OCI-LY7 (cell line): Measurements from ENCODE around the gene ADAM12. TPM values are rescaled to one million over a fixed set of nuclear protein-coding genes. Genes with fewer than 3 reads are reported as not detected.

Experiments
- BruUV-seq: library from RNA; stranded (reverse); fragments of 400-500 nt; replicated peaks from 2 replicates; lab custom pipeline; 2021; lab: Mats Ljungman, UMichigan
- CTCF ChIA-PET: fragments of 300-600 bp; sonication (Branson Sonifier 250); formaldehyde crosslinking; loops from one replicate; lab custom pipeline; 2022; ENCODE audit warnings: antibody characterized with exemption; ENCODE audit not compliant: unreplicated experiment; lab: Charles Lee
- POLR2A ChIA-PET: fragments of 300-600 bp; sonication (Branson Sonifier 250); formaldehyde crosslinking; loops from one replicate; lab custom pipeline; 2022; ENCODE audit warnings: antibody characterized with exemption; lab: Charles Lee
- DNase-seq: peaks from one replicate; pipeline ENCODE4 v3.0.0-alpha.2; 2015; ENCODE audit warnings: low spot score
- H2AFZ ChIP-seq: fragments of 200-600 bp; sonication (generic), shearing (Covaris generic); 2 replicates; pipeline ENCODE4 v1.6.1; 2014; ENCODE audit warnings: mild to moderate bottlenecking, antibody characterized with exemption, low read length, moderate library complexity
- H3K27ac ChIP-seq: fragments of 200-600 bp; sonication (generic); 2 replicates; pipeline ENCODE4 v1.5.1; 2014; ENCODE audit warnings: mixed run types, low read depth, mild to moderate bottlenecking, moderate library complexity, low read length, inconsistent platforms; ENCODE audit not compliant: poor library complexity, severe bottlenecking
- H3K36me3 ChIP-seq: fragments of 200-600 bp; sonication (generic); 2 replicates; pipeline ENCODE4 v1.6.1; 2014; ENCODE audit warnings: mild to moderate bottlenecking, antibody characterized with exemption, low read length, moderate library complexity, mixed read lengths; ENCODE audit not compliant: insufficient read depth
- H3K4me1 ChIP-seq: fragments of 200-600 bp; sonication (generic); 2 replicates; pipeline ENCODE4 v1.5.1; 2014; ENCODE audit warnings: mild to moderate bottlenecking, low read length; ENCODE audit not compliant: insufficient read depth, poor library complexity, severe bottlenecking
- H3K4me2 ChIP-seq: fragments of 200-600 bp; sonication (generic); 2 replicates; pipeline ENCODE4 v1.6.1; 2014; ENCODE audit warnings: mild to moderate bottlenecking, low read length
- H3K4me3 ChIP-seq: fragments of 200-600 bp; sonication (generic); 2 replicates; pipeline ENCODE4 v1.5.1; 2014; ENCODE audit warnings: mild to moderate bottlenecking, low read depth, low read length; ENCODE audit not compliant: poor library complexity, severe bottlenecking
- H3K79me2 ChIP-seq: fragments of 200-600 bp; sonication (generic); 2 replicates; pipeline ENCODE4 v1.6.1; 2016; ENCODE audit warnings: low read depth, mild to moderate bottlenecking, low read length, moderate library complexity, mixed read lengths; ENCODE audit not compliant: insufficient read depth
- H3K9me2 ChIP-seq: fragments of 200-600 bp; sonication (generic); 2 replicates; pipeline ENCODE4 v1.6.1; 2016; ENCODE audit warnings: mild to moderate bottlenecking, low read length, mixed read lengths; ENCODE audit not compliant: insufficient read depth
- H3K9me3 ChIP-seq: fragments of 200-600 bp; sonication (generic); 2 replicates; pipeline ENCODE4 v1.6.1; 2014; ENCODE audit warnings: mild to moderate bottlenecking, mixed run types, low read length, mixed read lengths
- H4K20me1 ChIP-seq: fragments of 200-600 bp; sonication (generic); 2 replicates; pipeline ENCODE4 v1.6.1; 2014; ENCODE audit warnings: mild to moderate bottlenecking, antibody characterized with exemption, low read length, moderate library complexity, mixed read lengths; ENCODE audit not compliant: insufficient read depth
- CTCF ChIP-seq: fragments of 200-600 bp; sonication (generic); conservative IDR thresholded peaks from 2 replicates; pipeline ENCODE4 v1.5.1; 2014; ENCODE audit warnings: mild to moderate bottlenecking, antibody characterized with exemption, low read length, moderate library complexity, mixed read lengths
- EZH2phosphoT487 ChIP-seq: fragments of 200-600 bp; sonication (generic); IDR thresholded peaks from 2 replicates; pipeline ENCODE4 v1.6.1; 2018; ENCODE audit warnings: low read depth, borderline replicate concordance, mild to moderate bottlenecking, mixed run types, antibody characterized with exemption, low read length, moderate library complexity, mixed read lengths
- intact Hi-C: fragments of 100-400 bp; cut with micrococcal nuclease; formaldehyde crosslinking; loops from one replicate; pipeline ENCODE4 v1.10.0; 2022; ENCODE audit not compliant: unreplicated experiment
- total RNA-seq, 2 experiments: library from RNA; depleted of rRNA in 1 of 2; stranded (reverse); fragments of >200 nt in 1 of 2; shearing (Covaris generic) in 1 of 2; gene quantifications; 2 replicates each; pipeline ENCODE4 v1.2.3, GENCODE V29; 2014 to 2022

The ADAM12 gene
- total RNA-seq, 2 experiments from 2014 or later: 0.06 TPM; not detected in 1

GRCh38 chr10:126118476-126118875 is 269.8 kb downstream of the ADAM12 start:
- no peaks in the 10 kb centered on the region for H3K36me3 ChIP-seq
- no peak overlapping the region for H3K4me2 ChIP-seq
- BruUV-seq: no TSS peak
- H3K9me2 ChIP-seq: no peaks in the 10 kb centered on the region
- no peaks in the 10 kb centered on the region for H3K9me3 ChIP-seq
- H2AFZ ChIP-seq: no peak overlapping the region
- POLR2A ChIA-PET: no interaction called here
- no peaks in the 10 kb centered on the region for H3K79me2 ChIP-seq
- no peak overlapping the region for H3K27ac ChIP-seq
- no peak for DNase-seq
- CTCF ChIA-PET: no interaction called here
- H4K20me1 ChIP-seq: no peaks in the 10 kb centered on the region
- no peak overlapping the region for H3K4me3 ChIP-seq
- no peaks in the 10 kb centered on the region for H3K4me1 ChIP-seq
- TF ChIP-seq EZH2phosphoT487: no peak
- TF ChIP-seq CTCF: no peak
- intact Hi-C loops: no loop called here

GRCh38 chr10:126117196-126117595 is 271.1 kb downstream of the ADAM12 start:
- TF ChIP-seq EZH2phosphoT487 (no peak), CTCF (no peak)
- H4K20me1 ChIP-seq: no peaks in the 10 kb centered on the region
- CTCF ChIA-PET: no interaction called here
- no peaks in the 10 kb centered on the region for H3K36me3 ChIP-seq
- no peak overlapping the region for H2AFZ ChIP-seq
- H3K27ac ChIP-seq: no peak overlapping the region
- no peaks in the 10 kb centered on the region for H3K79me2 ChIP-seq
- no peaks in the 10 kb centered on the region for H3K9me2 ChIP-seq
- intact Hi-C loops: no loop called here
- no peak overlapping the region for H3K4me2 ChIP-seq
- no peaks in the 10 kb centered on the region for H3K4me1 ChIP-seq
- DNase-seq: no peak
- no TSS peak for BruUV-seq
- H3K4me3 ChIP-seq: no peak overlapping the region
- POLR2A ChIA-PET: no interaction called here
- H3K9me3 ChIP-seq: no peaks in the 10 kb centered on the region

GRCh38 chr10:126115886-126116285 is 272.4 kb downstream of the ADAM12 start:
- Histone ChIP-seq H4K20me1 (no peaks in the 10 kb centered on the region), H3K27ac (no peak overlapping the region), H3K9me3 (no peaks in the 10 kb centered on the region), H3K36me3 (no peaks in the 10 kb centered on the region), H3K79me2 (no peaks in the 10 kb centered on the region), H2AFZ (no peak overlapping the region), H3K9me2 (no peaks in the 10 kb centered on the region), H3K4me2 (no peak overlapping the region), H3K4me3 (no peak overlapping the region), H3K4me1 (no peaks in the 10 kb centered on the region)
- ChIA-PET POLR2A (no interaction called here), CTCF (no interaction called here)
- intact Hi-C loops: no loop called here
- no TSS peak for BruUV-seq
- no peak for TF ChIP-seq EZH2phosphoT487
- no peak for TF ChIP-seq CTCF
- DNase-seq: no peak
